HG03378 (cell line): ENCODE data around the gene L3MBTL3.
A peak's percentile ranks its signal among the peaks of the same experiment; 100 is the strongest.
"Not testable (repeated sequence)": the region's sequence is repeated elsewhere in the genome, so short reads cannot be mapped to it uniquely, and the experiment has no call there.

ENCODE experiments used
- ATAC-seq: cut with Tn5 transposase; IDR thresholded peaks from one replicate; pipeline ENCODE4 v1.9.1; 2021; ENCODE audit warnings: mild to moderate bottlenecking, moderate library complexity; ENCODE audit not compliant: unreplicated experiment

Gene L3MBTL3

GRCh38 chr6:130070792-130071191, 52.4 kb downstream of the L3MBTL3 start:
- ATAC-seq, result no peak

DNA sequence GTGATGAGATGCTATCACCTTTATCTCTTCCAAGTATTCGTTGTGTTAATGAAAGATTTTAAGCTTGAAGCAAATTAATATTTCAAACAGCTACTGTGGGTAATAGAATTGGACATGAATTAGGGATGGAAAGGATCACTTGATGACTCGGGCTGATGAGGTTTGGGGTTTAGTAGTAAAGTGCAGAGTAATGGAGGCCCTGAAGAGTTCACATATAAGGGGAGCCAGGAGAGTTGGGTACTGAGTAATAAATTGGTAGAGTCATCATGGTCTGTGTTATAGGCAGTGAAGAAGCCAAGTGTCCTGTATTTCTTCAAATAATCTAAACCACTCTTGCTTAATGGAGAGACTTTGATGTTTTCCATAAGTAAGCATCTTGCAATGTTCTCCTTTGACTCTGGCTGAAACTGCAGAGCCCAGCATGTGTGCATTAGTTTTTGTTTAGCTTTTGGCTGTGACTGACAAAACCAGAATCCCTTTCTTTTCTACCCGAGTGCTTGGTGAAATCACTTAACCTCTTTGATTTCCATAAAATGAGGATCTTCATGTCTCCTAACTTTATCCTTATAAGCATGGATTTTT, 57.6 kb downstream of the L3MBTL3 start:
- ATAC-seq, result no peak

- no peak for ATAC-seq
These were observed 58.1 kb downstream of the L3MBTL3 start for GRCh38 chr6:130076512-130076911.

- ATAC-seq, result no peak
These were observed 72.4 kb downstream of the L3MBTL3 start for GRCh38 chr6:130090796-130091195.

- ATAC-seq, result no peak
These were observed 75.2 kb downstream of the L3MBTL3 start for GRCh38 chr6:130093546-130093945.

DNA sequence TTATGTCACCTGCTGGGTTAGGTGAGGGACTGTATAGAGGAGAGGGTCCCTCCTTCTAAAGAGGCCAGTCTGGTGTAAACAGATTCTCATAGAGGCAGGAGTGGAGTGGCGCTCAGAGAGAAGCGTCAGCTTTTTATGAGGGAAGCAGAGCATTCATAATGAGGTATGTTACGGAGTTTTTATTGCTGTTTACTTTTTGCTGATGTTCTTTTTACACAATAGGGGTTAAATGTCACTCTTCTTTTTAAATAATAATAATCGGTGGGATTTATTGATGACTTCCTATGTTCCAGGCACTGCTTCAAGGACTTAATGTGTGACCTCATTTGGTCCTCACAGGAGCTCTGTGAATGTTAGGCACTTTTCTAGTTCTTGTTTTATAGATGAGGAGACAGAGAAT, 79.9 kb downstream of the L3MBTL3 start:
- ATAC-seq, result no peak

DNA sequence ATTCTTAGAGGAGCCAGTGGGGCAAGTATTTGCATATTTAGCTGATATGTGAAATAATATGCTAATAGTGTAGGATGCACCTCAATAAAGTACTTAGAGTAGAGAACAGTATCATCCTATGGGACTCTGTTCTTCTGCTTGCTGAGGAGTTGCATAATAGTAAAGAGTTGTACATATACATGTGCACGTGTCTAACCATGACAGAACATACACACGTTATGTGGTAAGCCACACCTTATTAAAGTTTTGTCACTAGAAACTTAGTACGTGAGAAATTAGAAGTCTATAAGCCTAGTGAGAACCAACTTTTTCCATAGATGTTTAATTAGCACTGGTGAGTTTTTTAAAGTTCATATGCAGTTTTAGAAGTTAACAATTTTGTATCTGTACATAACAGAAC, 80.7 kb downstream of the L3MBTL3 start:
- no peak for ATAC-seq

DNA sequence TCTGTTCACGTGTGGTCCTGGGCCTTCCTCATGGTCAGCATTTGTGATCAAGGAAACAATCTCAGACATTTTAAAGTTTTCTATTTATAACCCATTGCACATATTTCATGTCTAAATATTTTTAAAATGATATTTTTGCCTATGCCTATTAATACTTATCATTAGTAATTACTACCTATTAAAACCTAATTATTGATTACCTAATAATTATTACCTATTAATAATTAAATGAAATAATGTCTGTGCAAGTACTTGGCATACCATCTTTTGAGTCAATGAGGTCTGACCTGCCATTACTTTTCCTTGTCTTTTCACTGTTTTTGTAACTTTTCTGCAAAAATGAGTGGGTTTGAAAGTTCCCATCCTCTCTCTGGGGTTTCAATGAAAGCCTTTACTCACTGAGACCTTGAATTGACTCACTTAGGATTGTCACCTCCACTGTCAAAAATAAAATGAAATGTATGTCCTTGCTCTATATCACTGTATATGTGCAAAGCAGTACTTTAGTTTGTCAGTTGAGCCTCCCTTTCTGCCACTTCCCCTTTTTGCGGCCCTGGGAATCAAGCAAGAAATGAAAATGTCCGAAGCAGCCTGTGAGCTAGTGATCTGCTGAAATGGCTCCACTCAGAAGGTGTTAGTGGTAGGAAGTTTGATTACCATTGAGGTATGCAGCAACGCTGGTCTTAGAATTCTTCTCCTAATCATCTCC, 87.8 kb downstream of the L3MBTL3 start:
- ATAC-seq, result peak; percentile 91

DNA sequence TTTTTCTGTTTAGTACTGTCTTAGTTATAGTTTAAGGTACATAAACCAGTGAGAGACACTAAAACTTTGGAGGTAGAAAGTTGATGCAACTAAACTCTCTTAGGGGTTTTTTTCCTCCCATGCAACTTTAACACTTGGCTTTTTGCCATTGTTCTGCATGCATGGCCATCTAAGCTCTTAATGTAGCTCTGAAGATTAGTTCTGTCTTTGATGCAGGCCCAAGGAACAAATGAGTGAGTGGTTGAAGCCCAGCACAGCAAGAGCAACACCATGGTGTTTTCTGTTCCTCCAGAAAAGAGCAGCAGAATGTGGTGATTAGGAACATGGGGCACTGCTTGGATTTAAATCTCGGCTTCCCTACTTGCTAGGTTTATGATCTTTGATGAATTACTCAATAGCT, 89.3 kb downstream of the L3MBTL3 start:
- no peak for ATAC-seq

GRCh38 chr6:130111031-130111430, 92.7 kb downstream of the L3MBTL3 start:
- ATAC-seq, result no peak

- ATAC-seq, result no peak
These were observed 94.9 kb downstream of the L3MBTL3 start for GRCh38 chr6:130113201-130113710.

GRCh38 chr6:130115036-130115435, 96.7 kb downstream of the L3MBTL3 start:
- ATAC-seq, result peak; percentile 93

GRCh38 chr6:130116273-130116672, 97.9 kb downstream of the L3MBTL3 start:
- ATAC-seq, result no peak

GRCh38 chr6:130117187-130117701, 98.9 kb downstream of the L3MBTL3 start:
- not testable (repeated sequence) for ATAC-seq

- peak; percentile 31 for ATAC-seq
These were observed 99.9 kb downstream of the L3MBTL3 start for GRCh38 chr6:130118236-130118635.

DNA sequence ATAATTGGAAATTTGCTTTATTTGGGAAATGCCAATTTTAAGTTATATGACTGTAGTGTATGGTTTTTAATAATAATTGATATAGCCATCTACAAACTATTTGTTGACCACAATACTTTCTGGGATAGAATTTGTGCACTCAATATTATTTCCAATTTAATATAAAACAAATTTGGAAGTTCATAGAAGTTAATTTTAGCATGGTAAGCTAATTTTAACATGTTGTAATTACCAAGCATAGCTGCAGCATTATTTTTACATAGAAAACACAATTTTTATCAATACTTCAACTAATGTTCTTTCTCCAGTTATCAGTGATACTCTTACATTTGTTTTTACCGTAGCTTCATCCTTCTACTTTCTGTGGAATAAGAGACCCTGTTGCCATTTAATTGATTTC, 100.8 kb downstream of the L3MBTL3 start:
- ATAC-seq, result no peak

GRCh38 chr6:130120731-130121130, 102.3 kb downstream of the L3MBTL3 start:
- no peak for ATAC-seq

- no peak for ATAC-seq
These were observed 103.9 kb downstream of the L3MBTL3 start for GRCh38 chr6:130122243-130122642.

GRCh38 chr6:130127195-130127594, 108.8 kb downstream of the L3MBTL3 start:
- no peak for ATAC-seq

- no peak for ATAC-seq
These were observed 109.9 kb downstream of the L3MBTL3 start for GRCh38 chr6:130128326-130128725.

DNA sequence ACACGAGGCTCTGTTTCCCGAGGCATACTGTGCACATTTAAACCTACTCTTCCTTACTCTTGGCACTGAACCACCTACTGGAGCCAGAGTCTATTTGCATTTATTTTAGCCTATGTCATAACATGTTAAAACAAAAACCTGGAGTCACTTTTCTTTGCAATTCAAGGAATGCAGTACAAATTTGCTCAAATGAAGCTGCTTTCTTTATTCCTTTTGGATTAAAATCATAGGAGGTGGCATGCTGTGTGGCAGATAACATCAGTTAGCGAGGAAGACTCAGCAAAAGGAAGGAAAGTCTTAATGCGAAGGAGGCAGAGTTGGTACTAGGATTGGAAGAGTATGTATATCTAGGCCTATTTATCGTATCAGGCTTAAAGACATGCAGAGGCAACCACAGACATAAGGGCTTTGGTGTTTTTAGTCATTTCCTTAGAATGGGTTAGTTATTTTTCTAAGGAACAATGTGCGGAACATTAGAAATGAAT, 111.4 kb downstream of the L3MBTL3 start:
- ATAC-seq, result no peak

- peak; percentile 71 for ATAC-seq
These were observed 113.9 kb downstream of the L3MBTL3 start for GRCh38 chr6:130132286-130132701.
